ENCODE measurements around the gene CDKL5. TPM values are rescaled to one million over a fixed set of nuclear protein-coding genes. Genes with fewer than 3 reads are reported as not detected.

CDKL5 gene
- polyA plus RNA-seq, 2 donors = 1.5 to 1.6 TPM

- H3K27me3 ChIP-seq (ENCODE audit: control insufficient read depth in 1 of 2, insufficient read depth in 2 of 2, low read length in 2 of 2) = no peaks in the 10 kb centered on the region
- no peak overlapping the region for H3K27ac ChIP-seq (ENCODE audit: low read depth in 2 of 2, low read length in 1 of 2)
- H3K4me1 ChIP-seq (ENCODE audit: control insufficient read depth in 2 of 2, insufficient read depth in 2 of 2, low read length in 1 of 2) = no peaks in the 10 kb centered on the region
- 72 to 74% methylated on average over 15 of the region's 15 CpGs for WGBS, 2 donors
- H3K36me3 ChIP-seq (ENCODE audit: control insufficient read depth in 2 of 2, insufficient read depth in 2 of 2, low read length in 1 of 2) = no peaks in the 10 kb centered on the region
- no peak overlapping the region for H3K4me3 ChIP-seq (ENCODE audit: low read depth in 1 of 2, low read length in 2 of 2)
- H3K9me3 ChIP-seq (ENCODE audit: control insufficient read depth in 2 of 2, insufficient read depth in 1 of 2, low read depth in 1 of 2, low read length in 1 of 2) = no peaks in the 10 kb centered on the region
Measured at GRCh38 chrX:18668071-18668835, 242.8 kb downstream of the CDKL5 start.

- no peak within 1 kb of the TSS for H3K27ac ChIP-seq (ENCODE audit: low read depth in 2 of 2, low read length in 1 of 2)
- no peaks in the 10 kb centered on the region for H3K27me3 ChIP-seq (ENCODE audit: control insufficient read depth in 1 of 2, insufficient read depth in 2 of 2, low read length in 2 of 2)
- H3K4me3 ChIP-seq (ENCODE audit: low read depth in 1 of 2, low read length in 2 of 2) = no peak within 1 kb of the TSS
- H3K36me3 ChIP-seq (ENCODE audit: control insufficient read depth in 2 of 2, insufficient read depth in 2 of 2, low read length in 1 of 2) = no peaks in the 10 kb centered on the region
- WGBS, 2 donors = 88 to 90% methylated on average over 10 of the region's 10 CpGs
- no peaks in the 10 kb centered on the region for H3K4me1 ChIP-seq (ENCODE audit: control insufficient read depth in 2 of 2, insufficient read depth in 2 of 2, low read length in 1 of 2)
- H3K9me3 ChIP-seq (ENCODE audit: control insufficient read depth in 2 of 2, insufficient read depth in 1 of 2, low read depth in 1 of 2, low read length in 1 of 2) = no peaks in the 10 kb centered on the region
Measured at GRCh38 chrX:18672008-18672407, 246.6 kb downstream of the CDKL5 start, which contains the start of gene RS1. TSS of gene RS1 (minus strand) at chrX:18672108. CDS start at chrX:18672068, 40 bp downstream.

- H3K27me3 ChIP-seq (ENCODE audit: control insufficient read depth in 1 of 2, insufficient read depth in 2 of 2, low read length in 2 of 2) = no peaks in the 10 kb centered on the region
- H3K4me3 ChIP-seq (ENCODE audit: low read depth in 1 of 2, low read length in 2 of 2) = peak overlapping the region; percentile 36 to 40
- no peaks in the 10 kb centered on the region for H3K9me3 ChIP-seq (ENCODE audit: control insufficient read depth in 2 of 2, insufficient read depth in 1 of 2, low read depth in 1 of 2, low read length in 1 of 2)
- H3K36me3 ChIP-seq (ENCODE audit: control insufficient read depth in 2 of 2, insufficient read depth in 2 of 2, low read length in 1 of 2) = no peaks in the 10 kb centered on the region
- H3K27ac ChIP-seq (ENCODE audit: low read depth in 2 of 2, low read length in 1 of 2) = peak overlapping the region in 1 of 2 donors; percentile 57
- 1 to 15% methylated on average over 19 of the region's 19 CpGs for WGBS, 2 donors
- H3K4me1 ChIP-seq (ENCODE audit: control insufficient read depth in 2 of 2, insufficient read depth in 2 of 2, low read length in 1 of 2) = no peaks in the 10 kb centered on the region
Measured at GRCh38 chrX:18674417-18674787, 249.0 kb downstream of the CDKL5 start.

- Histone ChIP-seq H3K27me3 (ENCODE audit: control insufficient read depth in 1 of 2, insufficient read depth in 2 of 2, low read length in 2 of 2) (no peaks in the 10 kb centered on the region), H3K9me3 (ENCODE audit: control insufficient read depth in 2 of 2, insufficient read depth in 1 of 2, low read depth in 1 of 2, low read length in 1 of 2) (peaks cover 0 to 2% of the 10 kb centered on the region in 2 donors), H3K27ac (ENCODE audit: low read depth in 2 of 2, low read length in 1 of 2) (peak overlapping the region; percentile 51 to 79), H3K36me3 (ENCODE audit: control insufficient read depth in 2 of 2, insufficient read depth in 2 of 2, low read length in 1 of 2) (no peaks in the 10 kb centered on the region), H3K4me3 (ENCODE audit: low read depth in 1 of 2, low read length in 2 of 2) (peak overlapping the region; percentile 46 to 66), H3K4me1 (ENCODE audit: control insufficient read depth in 2 of 2, insufficient read depth in 2 of 2, low read length in 1 of 2) (no peaks in the 10 kb centered on the region)
- WGBS, 2 donors = 1 to 15% methylated on average over 66 to 74 of the region's 74 CpGs
Measured at GRCh38 chrX:18674788-18675735, 249.7 kb downstream of the CDKL5 start.

- no peaks in the 10 kb centered on the region for H3K4me1 ChIP-seq (ENCODE audit: control insufficient read depth in 2 of 2, insufficient read depth in 2 of 2, low read length in 1 of 2)
- H3K36me3 ChIP-seq (ENCODE audit: control insufficient read depth in 2 of 2, insufficient read depth in 2 of 2, low read length in 1 of 2) = no peaks in the 10 kb centered on the region
- no peak overlapping the region for H3K27ac ChIP-seq (ENCODE audit: low read depth in 2 of 2, low read length in 1 of 2)
- 75 to 81% methylated on average over 10 of the region's 10 CpGs for WGBS, 2 donors
- H3K27me3 ChIP-seq (ENCODE audit: control insufficient read depth in 1 of 2, insufficient read depth in 2 of 2, low read length in 2 of 2) = no peaks in the 10 kb centered on the region
- H3K9me3 ChIP-seq (ENCODE audit: control insufficient read depth in 2 of 2, insufficient read depth in 1 of 2, low read depth in 1 of 2, low read length in 1 of 2) = peaks cover 0 to 3% of the 10 kb centered on the region in 2 donors
- H3K4me3 ChIP-seq (ENCODE audit: low read depth in 1 of 2, low read length in 2 of 2) = no peak overlapping the region
Measured at GRCh38 chrX:18676050-18676449, 250.6 kb downstream of the CDKL5 start.

GRCh38 chrX:18676470-18676869, 251.1 kb downstream of the CDKL5 start:
- H3K4me1 ChIP-seq (ENCODE audit: control insufficient read depth in 2 of 2, insufficient read depth in 2 of 2, low read length in 1 of 2) = no peaks in the 10 kb centered on the region
- no peak overlapping the region for H3K27ac ChIP-seq (ENCODE audit: low read depth in 2 of 2, low read length in 1 of 2)
- H3K4me3 ChIP-seq (ENCODE audit: low read depth in 1 of 2, low read length in 2 of 2) = no peak overlapping the region
- no peaks in the 10 kb centered on the region for H3K27me3 ChIP-seq (ENCODE audit: control insufficient read depth in 1 of 2, insufficient read depth in 2 of 2, low read length in 2 of 2)
- peaks cover 0 to 5% of the 10 kb centered on the region in 2 donors for H3K9me3 ChIP-seq (ENCODE audit: control insufficient read depth in 2 of 2, insufficient read depth in 1 of 2, low read depth in 1 of 2, low read length in 1 of 2)
- WGBS, 2 donors = 57 to 64% methylated on average over 11 of the region's 11 CpGs
- no peaks in the 10 kb centered on the region for H3K36me3 ChIP-seq (ENCODE audit: control insufficient read depth in 2 of 2, insufficient read depth in 2 of 2, low read length in 1 of 2)

GRCh38 chrX:18677161-18677869, 251.9 kb downstream of the CDKL5 start:
- Histone ChIP-seq H3K36me3 (ENCODE audit: control insufficient read depth in 2 of 2, insufficient read depth in 2 of 2, low read length in 1 of 2) (no peaks in the 10 kb centered on the region), H3K27ac (ENCODE audit: low read depth in 2 of 2, low read length in 1 of 2) (no peak overlapping the region), H3K27me3 (ENCODE audit: control insufficient read depth in 1 of 2, insufficient read depth in 2 of 2, low read length in 2 of 2) (no peaks in the 10 kb centered on the region), H3K9me3 (ENCODE audit: control insufficient read depth in 2 of 2, insufficient read depth in 1 of 2, low read depth in 1 of 2, low read length in 1 of 2) (peaks cover 0 to 6% of the 10 kb centered on the region in 2 donors), H3K4me1 (ENCODE audit: control insufficient read depth in 2 of 2, insufficient read depth in 2 of 2, low read length in 1 of 2) (no peaks in the 10 kb centered on the region), H3K4me3 (ENCODE audit: low read depth in 1 of 2, low read length in 2 of 2) (no peak overlapping the region)
- 81 to 83% methylated on average over 17 of the region's 17 CpGs for WGBS, 2 donors

GRCh38 chrX:18681996-18682395, 256.6 kb downstream of the CDKL5 start:
- Histone ChIP-seq H3K27ac (ENCODE audit: low read depth in 2 of 2, low read length in 1 of 2) (no peak overlapping the region), H3K4me3 (ENCODE audit: low read depth in 1 of 2, low read length in 2 of 2) (no peak overlapping the region), H3K9me3 (ENCODE audit: control insufficient read depth in 2 of 2, insufficient read depth in 1 of 2, low read depth in 1 of 2, low read length in 1 of 2) (peaks cover 0 to 6% of the 10 kb centered on the region in 2 donors), H3K27me3 (ENCODE audit: control insufficient read depth in 1 of 2, insufficient read depth in 2 of 2, low read length in 2 of 2) (no peaks in the 10 kb centered on the region), H3K4me1 (ENCODE audit: control insufficient read depth in 2 of 2, insufficient read depth in 2 of 2, low read length in 1 of 2) (no peaks in the 10 kb centered on the region), H3K36me3 (ENCODE audit: control insufficient read depth in 2 of 2, insufficient read depth in 2 of 2, low read length in 1 of 2) (no peaks in the 10 kb centered on the region)
- 84 to 94% methylated on average over 6 of the region's 6 CpGs for WGBS, 2 donors

- Histone ChIP-seq H3K4me3 (ENCODE audit: low read depth in 1 of 2, low read length in 2 of 2) (no peak overlapping the region), H3K4me1 (ENCODE audit: control insufficient read depth in 2 of 2, insufficient read depth in 2 of 2, low read length in 1 of 2) (no peaks in the 10 kb centered on the region), H3K9me3 (ENCODE audit: control insufficient read depth in 2 of 2, insufficient read depth in 1 of 2, low read depth in 1 of 2, low read length in 1 of 2) (peaks cover 0 to 6% of the 10 kb centered on the region in 2 donors), H3K27ac (ENCODE audit: low read depth in 2 of 2, low read length in 1 of 2) (no peak overlapping the region), H3K27me3 (ENCODE audit: control insufficient read depth in 1 of 2, insufficient read depth in 2 of 2, low read length in 2 of 2) (no peaks in the 10 kb centered on the region), H3K36me3 (ENCODE audit: control insufficient read depth in 2 of 2, insufficient read depth in 2 of 2, low read length in 1 of 2) (no peaks in the 10 kb centered on the region)
- WGBS, 2 donors = 78 to 79% methylated on average over 9 of the region's 9 CpGs
Measured at GRCh38 chrX:18682979-18683387, 257.6 kb downstream of the CDKL5 start.
